Esophagus squamous epithelium (tissue), 5 donors: ENCODE results near the gene MTOR. TPM values are rescaled to one million over a fixed set of nuclear protein-coding genes. Genes with fewer than 3 reads are reported as not detected.
"Not testable (repeated sequence)": the region's sequence is repeated elsewhere in the genome, so short reads cannot be mapped to it uniquely, and the experiment has no call there.

Experiments
- DNase-seq: peaks from one replicate; lab custom pipeline; 2025; lab: John Stamatoyannopoulos, UW
- H3K27ac ChIP-seq, 4 donors: fragments of 200-600 bp; sonication (generic); one replicate each; pipeline ENCODE4 v1.5.1; 2016 to 2019; ENCODE audit warnings: mild to moderate bottlenecking in 1 of 4
- H3K27me3 ChIP-seq, 4 donors: fragments of 200-600 bp; sonication (generic); 1 replicate in 3 of 4; 2 replicates in 1 of 4; pipeline versions ENCODE4 v1.5.1 to v1.6.0; 2017 to 2021; ENCODE audit warnings: antibody characterized with exemption in 1 of 4
- H3K36me3 ChIP-seq, 3 donors: fragments of 200-600 bp; sonication (generic); one replicate each; pipeline ENCODE4 v1.5.1; 2016 to 2019
- H3K4me1 ChIP-seq, 3 donors: fragments of 200-600 bp; sonication (generic); one replicate each; pipeline ENCODE4 v1.5.1; 2017 to 2019
- H3K4me3 ChIP-seq, 4 donors: fragments of 200-600 bp; sonication (generic); 1 replicate in 3 of 4; 2 replicates in 1 of 4; pipeline ENCODE4 v1.5.1; 2016 to 2019; ENCODE audit warnings: mild to moderate bottlenecking in 2 of 4, moderate library complexity in 1 of 4
- H3K9me3 ChIP-seq, 3 donors: fragments of 200-600 bp; sonication (generic); one replicate each; pipeline ENCODE4 v1.5.1; 2016 to 2019
- CTCF ChIP-seq, 6 experiments: fragments of 450-650 bp in 4 of 6; fragments of 200-600 bp in 2 of 6; sonication (generic) in 2 of 6; IDR thresholded peaks; one replicate each; pipeline ENCODE4 v1.5.1; 2016 to 2019; ENCODE audit warnings: antibody characterized with exemption in 6 of 6, mild to moderate bottlenecking in 4 of 6, moderate library complexity in 4 of 6
- POLR2A ChIP-seq, 4 donors: fragments of 450-650 bp; IDR thresholded peaks; one replicate each; pipeline ENCODE4 v1.6.1; 2017; ENCODE audit warnings: antibody characterized with exemption in 4 of 4, mild to moderate bottlenecking in 4 of 4, moderate library complexity in 3 of 4
- WGBS, 2 donors: methylation state at CpG; one replicate each; pipeline ENCODE4 v1.1.5; 2018; 5-methylcytosine and 5-hydroxymethylcytosine counted together
- intact Hi-C: fragments of 100-400 bp; cut with DNase I; formaldehyde crosslinking; loops from one replicate; pipeline ENCODE4 v1.15.0; 2022
- total RNA-seq, 4 donors: library from RNA; depleted of rRNA; stranded (reverse); fragments of >200 nt; gene quantifications; one replicate each; pipeline ENCODE4 v1.1.0, GENCODE V29; 2016
- donor health status: DM: yes; HTN: yes; CAD: no.

MTOR gene
- total RNA-seq, 4 donors from 2014 or later: 25.4 to 34.2 (median 30.1) TPM

DNA sequence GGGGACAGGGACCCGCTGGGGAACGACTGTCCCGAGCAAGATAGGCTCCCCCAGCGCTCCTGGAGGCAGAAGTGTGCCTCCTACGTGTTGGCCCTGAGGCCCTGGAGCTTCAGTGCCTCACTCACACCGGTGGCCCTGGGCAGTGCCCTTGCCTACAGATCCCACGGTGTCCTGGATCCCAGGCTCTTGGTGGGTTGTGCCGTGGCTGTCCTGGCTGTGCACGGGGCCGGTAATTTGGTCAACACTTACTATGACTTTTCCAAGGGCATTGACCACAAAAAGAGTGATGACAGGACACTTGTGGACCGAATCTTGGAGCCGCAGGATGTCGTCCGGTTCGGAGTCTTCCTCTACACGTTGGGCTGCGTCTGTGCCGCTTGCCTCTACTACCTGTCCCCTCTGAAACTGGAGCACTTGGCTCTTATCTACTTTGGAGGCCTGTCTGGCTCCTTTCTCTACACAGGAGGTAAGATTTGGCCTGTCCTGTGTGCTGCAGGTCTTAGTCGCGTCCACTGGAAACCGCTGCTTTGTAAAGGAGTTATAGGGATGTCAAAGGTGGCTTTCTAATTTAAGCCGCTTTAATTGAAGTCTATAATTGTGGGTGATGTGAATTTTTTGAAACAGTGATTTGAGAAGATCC lies 11.4 kb upstream of the MTOR start:
- DNase-seq: no peak
- peak in 1 of 4 donors; percentile 1 for TF ChIP-seq POLR2A (IDR thresholded peaks at IDR 0.05)
- no peak for TF ChIP-seq CTCF (IDR thresholded peaks at IDR 0.05)
- H3K27ac ChIP-seq: peak overlapping the region; percentile 96 to 98 (median 97)
- intact Hi-C loops: no loop called here
- peaks cover 0 to 14% (median 0%) of the 10 kb centered on the region in 3 donors for H3K36me3 ChIP-seq
- peaks cover 21 to 39% (median 33%) of the 10 kb centered on the region in 3 donors for H3K4me1 ChIP-seq
- H3K27me3 ChIP-seq: no peaks in the 10 kb centered on the region
- WGBS, 2 donors: 5 to 11% methylated on average over 12 to 21 of the region's 22 CpGs
- no peaks in the 10 kb centered on the region for H3K9me3 ChIP-seq
- H3K4me3 ChIP-seq: peak overlapping the region; percentile 76 to 99 (median 89)

DNA sequence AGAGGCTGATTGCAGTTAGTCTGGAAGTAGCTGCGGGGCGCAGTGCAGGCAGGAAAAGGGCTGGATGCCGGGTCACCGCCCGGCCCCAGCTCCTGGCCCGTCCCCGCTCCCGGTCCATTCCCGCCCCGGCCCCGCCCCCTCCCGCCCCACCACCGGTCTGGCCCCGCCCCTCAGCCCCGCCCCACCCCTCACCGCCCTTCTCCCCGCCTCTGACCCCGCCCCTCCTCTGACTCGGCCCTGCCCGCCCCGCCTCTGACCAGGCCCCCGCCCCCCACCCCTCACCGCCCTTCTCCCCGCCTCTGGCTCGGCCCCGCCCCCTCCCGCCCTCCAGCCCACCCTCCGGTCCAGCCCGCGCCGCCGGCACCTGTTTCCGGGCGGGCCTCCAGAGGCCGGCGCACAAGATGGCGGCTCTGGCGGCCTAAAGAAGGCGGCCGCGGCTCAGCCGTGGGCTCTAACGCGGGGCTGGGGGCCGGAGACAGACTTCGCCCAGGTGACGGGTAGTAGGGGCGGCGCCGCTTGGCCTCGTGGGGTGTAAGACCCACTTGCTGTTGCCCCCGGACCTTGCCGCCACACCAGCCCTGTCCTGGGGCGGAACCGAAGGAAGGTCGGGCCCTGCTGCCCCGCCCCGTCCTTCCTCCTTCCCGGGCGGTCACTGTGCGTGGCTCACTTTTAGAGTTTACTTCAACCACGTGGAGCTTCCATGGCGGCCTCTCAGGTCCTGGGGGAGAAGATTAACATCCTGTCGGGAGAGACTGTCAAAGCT lies 10.7 kb upstream of the MTOR start, which contains the start of gene UBIAD1:
TSS of gene UBIAD1 (plus strand) at position 367 of the 763 bp plus-strand sequence. CDS start at position 701, 334 bp downstream.
- intact Hi-C loops: no loop called here
- H3K36me3 ChIP-seq: peaks cover 0 to 8% (median 0%) of the 10 kb centered on the region in 3 donors
- H3K4me1 ChIP-seq: peaks cover 21 to 39% (median 33%) of the 10 kb centered on the region in 3 donors
- TF ChIP-seq CTCF (IDR thresholded peaks at IDR 0.05) (peak in 1 of 6 experiments; percentile 5), POLR2A (IDR thresholded peaks at IDR 0.05) (peak in 2 of 4 donors; percentile 17 to 62)
- peak; percentile 49 for DNase-seq
- WGBS, 2 donors: 8% methylated on average over 5 of the region's 64 CpGs; no CpG with 5 or more reads in 1 of the 2 donors
- H3K4me3 ChIP-seq: peak within 1 kb of the TSS; percentile 76 to 99 (median 89)
- no peaks in the 10 kb centered on the region for H3K27me3 ChIP-seq
- H3K27ac ChIP-seq: peak within 1 kb of the TSS; percentile 96 to 98 (median 97)
- H3K9me3 ChIP-seq: no peaks in the 10 kb centered on the region

DNA sequence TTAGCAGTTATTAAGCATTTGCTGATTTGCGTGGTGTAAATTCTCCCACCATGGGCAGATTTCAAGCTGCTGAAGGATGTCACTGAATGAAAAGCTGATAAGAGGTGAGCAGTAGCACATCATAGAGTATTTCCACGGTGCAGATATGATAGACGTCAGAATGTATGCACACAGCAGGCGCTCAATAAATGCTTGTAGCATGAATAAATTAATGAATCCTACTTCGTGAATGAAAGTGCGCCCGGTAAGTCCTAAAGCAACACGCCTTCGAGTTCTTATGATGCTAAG lies 10.1 kb upstream of the MTOR start:
- WGBS, 2 donors: 11 to 15% methylated on average over 9 of the region's 9 CpGs
- no peaks in the 10 kb centered on the region for H3K9me3 ChIP-seq
- no peak for DNase-seq
- intact Hi-C loops: no loop called here
- no peak for TF ChIP-seq POLR2A (IDR thresholded peaks at IDR 0.05)
- peak in 1 of 6 experiments; percentile 8 for TF ChIP-seq CTCF (IDR thresholded peaks at IDR 0.05)
- no peaks in the 10 kb centered on the region for H3K27me3 ChIP-seq
- peaks cover 0 to 3% (median 0%) of the 10 kb centered on the region in 3 donors for H3K36me3 ChIP-seq
- peaks cover 21 to 39% (median 33%) of the 10 kb centered on the region in 3 donors for H3K4me1 ChIP-seq
- H3K4me3 ChIP-seq: peak overlapping the region in 3 of 4 donors; percentile 28 to 99 (median 86)
- peak overlapping the region; percentile 17 to 98 (median 60) for H3K27ac ChIP-seq

DNA sequence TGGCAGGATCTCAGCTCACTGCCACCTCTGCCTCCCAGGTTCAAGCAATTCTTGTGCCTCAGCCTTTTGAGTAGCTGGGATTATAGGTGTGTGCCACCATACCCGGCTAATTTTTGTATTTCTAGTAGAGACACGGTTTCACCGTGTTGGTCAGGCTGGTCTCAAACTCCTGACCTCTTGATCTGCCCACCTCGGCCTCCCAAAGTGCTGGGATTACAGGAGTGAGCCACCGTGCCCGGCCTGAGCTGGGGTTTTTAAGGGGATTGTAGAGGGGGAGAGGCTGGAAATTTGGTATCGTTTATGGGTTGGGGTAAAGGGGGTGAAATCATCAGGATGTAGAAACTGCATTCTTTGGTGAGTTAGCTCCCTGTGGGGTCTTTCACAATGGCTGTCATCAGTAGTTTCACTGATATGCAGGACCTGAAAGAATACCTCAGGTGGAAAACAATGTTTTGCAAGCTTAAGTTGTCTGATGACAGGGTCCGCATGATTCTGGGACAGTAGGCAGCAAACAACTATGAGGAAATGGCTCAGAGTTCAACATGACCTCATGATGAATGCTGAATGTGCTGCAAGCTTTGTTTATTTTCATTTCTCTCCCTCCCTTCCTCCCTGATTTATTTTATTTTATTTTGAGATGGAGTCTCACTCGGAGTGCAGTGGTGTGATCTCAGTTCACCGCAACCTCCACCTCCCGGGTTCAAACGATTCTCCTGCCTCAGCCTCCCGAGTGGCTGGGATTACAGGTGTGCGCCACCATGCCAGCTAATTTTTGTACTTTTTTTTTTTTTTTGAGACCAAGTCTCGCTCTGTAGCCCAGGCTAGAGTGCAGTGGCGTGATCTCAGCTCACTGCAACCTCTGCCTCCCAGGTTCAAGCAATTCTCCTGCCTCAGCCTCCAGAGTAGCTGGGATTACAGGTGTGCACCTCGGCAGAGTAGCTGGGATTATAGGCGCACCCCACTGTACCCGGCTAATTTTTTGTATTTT lies 5.3 kb upstream of the MTOR start:
- WGBS, 2 donors: 71 to 77% methylated on average over 13 to 19 of the region's 19 CpGs
- DNase-seq, H3K9me3 ChIP-seq, H3K36me3 ChIP-seq, H3K27ac ChIP-seq, H3K27me3 ChIP-seq, intact Hi-C loops, H3K4me3 ChIP-seq: not testable (repeated sequence)
- peaks cover 4 to 12% (median 5%) of the 10 kb centered on the region in 3 donors for H3K4me1 ChIP-seq
